GM23338 (cell line): ENCODE data around the gene TNPO1.

ENCODE experiments used
- CREB1 ChIP-seq: fragments of 250-450 bp; sonication (Bioruptor Pico); IDR thresholded peaks from 2 replicates; pipeline ENCODE4 v1.5.0; 2020; ENCODE audit warnings: low read depth, mild to moderate bottlenecking, moderate library complexity
- CTCF ChIP-seq, 2 experiments: fragments of 200-600 bp in 1 of 2; sonication (generic) in 1 of 2; conservative IDR thresholded peaks; 2 replicates each; pipeline versions ENCODE4 v1.5.1 to v1.6.1; 2016 to 2017; ENCODE audit warnings: antibody characterized with exemption in 2 of 2, low read depth in 2 of 2, mild to moderate bottlenecking in 2 of 2, moderate library complexity in 1 of 2
- ETS1 ChIP-seq: IDR thresholded peaks from 2 replicates; pipeline ENCODE4 v1.6.1; 2016; ENCODE audit warnings: antibody characterized with exemption
- EZH2 ChIP-seq: fragments of 200-600 bp; sonication (generic); IDR thresholded peaks from one replicate; pipeline ENCODE4 v1.8.0; 2017; ENCODE audit warnings: antibody characterized with exemption, mild to moderate bottlenecking, low read depth; ENCODE audit not compliant: unreplicated experiment
- EZH2phosphoT487 ChIP-seq: fragments of 200-600 bp; sonication (generic); IDR thresholded peaks from one replicate; pipeline ENCODE4 v1.8.1; 2018; ENCODE audit warnings: antibody characterized with exemption; ENCODE audit not compliant: unreplicated experiment
- JUNB ChIP-seq: IDR thresholded peaks from one replicate; pipeline ENCODE4 v1.6.1; 2016; ENCODE audit warnings: antibody characterized with exemption; ENCODE audit not compliant: unreplicated experiment
- NANOG ChIP-seq: IDR thresholded peaks from 2 replicates; pipeline ENCODE4 v1.6.1; 2016; ENCODE audit warnings: antibody characterized with exemption, borderline replicate concordance
- POLR2AphosphoS5 ChIP-seq: IDR thresholded peaks from 2 replicates; pipeline ENCODE4 v1.6.1; 2016; ENCODE audit warnings: antibody characterized with exemption, low read depth
- REST ChIP-seq: IDR thresholded peaks from one replicate; pipeline ENCODE4 v1.6.1; 2018; ENCODE audit warnings: antibody characterized with exemption; ENCODE audit not compliant: unreplicated experiment
- STAT1 ChIP-seq: IDR thresholded peaks from one replicate; pipeline ENCODE4 v1.6.1; 2016; ENCODE audit warnings: antibody characterized with exemption; ENCODE audit not compliant: unreplicated experiment
- ZNF114 ChIP-seq: fragments of 250-450 bp; sonication (Bioruptor Pico); IDR thresholded peaks from 2 replicates; pipeline ENCODE4 v1.5.0; 2020; ENCODE audit warnings: mild to moderate bottlenecking, moderate library complexity
- ZNF331 ChIP-seq: fragments of 250-450 bp; sonication (Bioruptor Pico); IDR thresholded peaks from 2 replicates; pipeline ENCODE4 v1.5.0; 2020; ENCODE audit warnings: low read depth, mild to moderate bottlenecking, moderate library complexity
- ZNF462 ChIP-seq: fragments of 250-450 bp; sonication (Bioruptor Pico); IDR thresholded peaks from 2 replicates; pipeline ENCODE4 v1.5.0; 2020; ENCODE audit warnings: mild to moderate bottlenecking, moderate library complexity

GRCh38 chr5:72959257-72959656, 142.8 kb downstream of the TNPO1 start:
- no peak for TF ChIP-seq CTCF (conservative IDR thresholded peaks at IDR 0.05; ENCODE audit: low read depth in 2 of 2)
- no peak for TF ChIP-seq EZH2
- no peak for TF ChIP-seq POLR2AphosphoS5
- no peak for TF ChIP-seq REST
- no peak for TF ChIP-seq JUNB
- no peak for TF ChIP-seq ZNF462 (CRISPR knock-in tag)
- no peak for TF ChIP-seq EZH2phosphoT487
- TF ChIP-seq ETS1, result no peak
- no peak for TF ChIP-seq CREB1 (CRISPR knock-in tag)
- no peak for TF ChIP-seq NANOG
- TF ChIP-seq STAT1, result no peak
- no peak for TF ChIP-seq ZNF114 (CRISPR knock-in tag)
- no peak for TF ChIP-seq ZNF331 (CRISPR knock-in tag)
